ENCODE data around the gene GRAMD4. TPM values are rescaled to one million over a fixed set of nuclear protein-coding genes. Genes with fewer than 3 reads are reported as not detected.

GRAMD4 gene
- polyA plus RNA-seq, 4 donors = 30.5 to 64.9 (median 40.9) TPM

DNA sequence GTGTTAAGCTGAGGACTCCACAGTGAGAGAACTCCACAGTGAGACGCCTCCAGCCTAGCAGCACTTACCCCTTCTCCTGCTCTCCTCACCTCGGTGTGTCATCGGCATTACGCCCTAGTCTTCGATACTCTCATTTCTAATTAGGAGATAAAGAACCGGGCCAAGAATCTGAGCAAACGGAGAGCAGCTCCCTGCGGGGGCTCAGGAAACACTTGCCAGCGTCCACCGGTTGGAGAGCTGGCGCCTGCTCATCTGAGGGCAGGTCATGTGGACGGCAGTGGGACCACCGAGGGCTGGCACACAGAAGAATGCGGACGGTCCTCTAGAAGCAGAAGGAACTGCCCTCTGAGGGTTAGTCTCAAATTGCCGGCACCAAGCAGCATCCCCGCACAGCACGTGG, 104.9 kb downstream of the GRAMD4 start:
- 89 to 94% (median 90%) methylated on average over 18 of the region's 18 CpGs for WGBS, 3 donors
- no peak for DNase-seq
- H3K9me3 ChIP-seq (ENCODE audit: control insufficient read depth in 2 of 2, insufficient read depth in 1 of 2, low read depth in 1 of 2, low read length in 1 of 2) = no peaks in the 10 kb centered on the region
- peaks cover under 1 to 80% (median 6%) of the 10 kb centered on the region in 3 donors for H3K36me3 ChIP-seq (ENCODE audit: control insufficient read depth in 3 of 3, insufficient read depth in 2 of 3, low read depth in 1 of 3, low read length in 3 of 3)
- H3K27me3 ChIP-seq (ENCODE audit: control insufficient read depth in 3 of 3, insufficient read depth in 3 of 3, low read length in 3 of 3) = no peaks in the 10 kb centered on the region
- FAIRE-seq = no peak
- no peak overlapping the region for H3K27ac ChIP-seq (ENCODE audit: low read depth in 1 of 3, low read length in 2 of 3)
- H3K4me1 ChIP-seq (ENCODE audit: control insufficient read depth in 3 of 3, insufficient read depth in 2 of 3, low read depth in 1 of 3, low read length in 2 of 3) = peaks cover 7 to 10% (median 10%) of the 10 kb centered on the region in 3 donors
- no peak overlapping the region for H3K4me3 ChIP-seq (ENCODE audit: low read depth in 1 of 3, low read length in 3 of 3)

DNA sequence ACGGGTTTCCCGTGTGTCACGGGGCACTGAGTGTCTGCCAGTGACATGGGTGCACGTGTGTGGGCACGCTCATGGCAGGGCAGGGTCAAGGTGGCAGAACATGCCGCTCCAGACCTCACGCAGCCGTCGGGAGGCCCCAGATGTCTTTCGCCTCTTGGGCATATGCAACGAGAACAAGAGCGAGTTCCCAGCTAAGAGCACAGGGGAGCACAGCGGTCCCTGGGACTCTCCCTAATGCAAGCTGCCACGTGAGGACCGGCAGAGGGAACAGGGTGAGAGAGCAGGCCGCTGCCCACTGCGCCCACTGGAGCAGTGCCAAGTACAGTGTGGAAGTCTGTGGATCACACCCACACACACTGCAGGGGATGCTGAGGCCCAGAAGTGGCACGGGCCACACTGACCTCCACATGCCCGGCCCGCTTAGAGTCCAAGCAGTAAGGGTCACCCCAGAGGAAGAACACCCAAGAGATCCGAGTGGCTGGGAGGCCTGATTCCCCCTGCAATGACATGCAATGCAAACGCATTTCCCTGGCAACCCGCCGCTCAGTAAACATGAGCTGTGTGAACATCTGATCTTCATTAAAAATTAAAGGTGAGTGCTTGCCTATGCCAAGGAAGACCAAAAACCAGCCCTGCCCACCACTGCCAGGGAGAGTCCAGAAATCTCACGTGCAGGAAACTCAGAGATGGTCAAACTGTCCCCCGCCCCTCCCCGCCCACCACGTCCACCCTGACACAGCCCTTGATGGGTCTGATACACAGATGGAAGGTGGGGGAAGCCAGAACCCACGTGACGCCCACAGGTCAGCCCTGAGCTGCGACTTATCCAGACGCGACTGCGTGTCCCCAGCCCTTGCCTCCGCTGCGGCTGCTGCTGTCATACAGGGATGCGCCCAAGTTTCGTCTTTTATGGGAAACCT, 106.1 kb downstream of the GRAMD4 start:
- Histone ChIP-seq H3K27me3 (ENCODE audit: control insufficient read depth in 3 of 3, insufficient read depth in 3 of 3, low read length in 3 of 3) (no peaks in the 10 kb centered on the region), H3K4me1 (ENCODE audit: control insufficient read depth in 3 of 3, insufficient read depth in 2 of 3, low read depth in 1 of 3, low read length in 2 of 3) (peaks cover 12 to 19% (median 14%) of the 10 kb centered on the region in 3 donors), H3K9me3 (ENCODE audit: control insufficient read depth in 2 of 2, insufficient read depth in 1 of 2, low read depth in 1 of 2, low read length in 1 of 2) (no peaks in the 10 kb centered on the region), H3K36me3 (ENCODE audit: control insufficient read depth in 3 of 3, insufficient read depth in 2 of 3, low read depth in 1 of 3, low read length in 3 of 3) (peaks cover 0 to 81% (median 6%) of the 10 kb centered on the region in 3 donors), H3K27ac (ENCODE audit: low read depth in 1 of 3, low read length in 2 of 3) (no peak overlapping the region), H3K4me3 (ENCODE audit: low read depth in 1 of 3, low read length in 3 of 3) (no peak overlapping the region)
- FAIRE-seq = no peak
- 73 to 80% (median 75%) methylated on average over 38 of the region's 38 CpGs for WGBS, 3 donors
- no peak for DNase-seq

DNA sequence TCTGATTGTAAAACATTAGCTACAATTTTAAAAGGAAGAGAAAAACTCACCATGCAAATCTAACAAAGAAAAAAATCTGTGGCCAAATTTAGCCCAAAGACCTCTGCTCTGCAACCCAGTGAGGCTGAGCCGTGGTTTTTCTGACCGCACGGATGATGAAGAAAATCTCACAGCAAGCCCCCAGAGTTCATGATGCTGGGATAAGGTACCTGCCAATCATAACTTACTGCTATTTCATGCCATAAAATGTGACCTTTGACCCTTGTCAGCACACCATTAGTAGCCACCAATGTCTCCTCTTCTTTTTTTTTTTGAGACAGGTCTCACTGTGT, 106.8 kb downstream of the GRAMD4 start:
- 83% methylated on average over 3 of the region's 3 CpGs for WGBS, 3 donors
- H3K4me1 ChIP-seq (ENCODE audit: control insufficient read depth in 3 of 3, insufficient read depth in 2 of 3, low read depth in 1 of 3, low read length in 2 of 3) = peaks cover 14 to 26% (median 14%) of the 10 kb centered on the region in 3 donors
- no peak overlapping the region for H3K27ac ChIP-seq (ENCODE audit: low read depth in 1 of 3, low read length in 2 of 3)
- H3K27me3 ChIP-seq (ENCODE audit: control insufficient read depth in 3 of 3, insufficient read depth in 3 of 3, low read length in 3 of 3) = no peaks in the 10 kb centered on the region
- FAIRE-seq (no peak), DNase-seq (no peak)
- no peaks in the 10 kb centered on the region for H3K9me3 ChIP-seq (ENCODE audit: control insufficient read depth in 2 of 2, insufficient read depth in 1 of 2, low read depth in 1 of 2, low read length in 1 of 2)
- H3K4me3 ChIP-seq (ENCODE audit: low read depth in 1 of 3, low read length in 3 of 3) = no peak overlapping the region
- H3K36me3 ChIP-seq (ENCODE audit: control insufficient read depth in 3 of 3, insufficient read depth in 2 of 3, low read depth in 1 of 3, low read length in 3 of 3) = peaks cover 0 to 82% (median 6%) of the 10 kb centered on the region in 3 donors

DNA sequence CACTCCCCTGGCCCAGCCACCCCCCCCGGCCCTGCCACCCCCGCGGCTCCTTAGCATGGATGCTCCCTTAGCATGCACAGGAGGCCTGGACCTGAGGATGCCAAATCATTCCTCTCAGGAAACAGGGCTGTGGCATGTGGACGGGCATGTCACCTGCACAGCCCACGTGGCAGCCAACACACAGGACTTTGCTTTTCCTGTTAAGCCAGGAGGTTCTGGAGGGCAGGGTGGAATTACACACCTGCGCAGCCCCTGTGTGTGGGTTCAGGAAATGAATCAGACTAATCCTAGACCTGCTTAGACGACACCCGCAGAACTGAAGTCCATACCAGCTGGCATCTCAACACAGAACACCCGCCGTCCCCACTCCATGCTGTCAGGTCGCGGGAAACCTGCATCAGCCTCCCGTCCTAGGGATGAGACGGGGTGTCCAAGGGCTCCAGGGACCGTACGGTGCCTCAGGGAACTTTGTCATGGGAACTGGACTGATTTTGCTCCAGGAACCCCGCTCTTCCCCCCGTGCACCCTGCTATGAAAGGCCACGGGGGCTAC, 107.7 kb downstream of the GRAMD4 start:
- peaks cover 14 to 32% (median 14%) of the 10 kb centered on the region in 3 donors for H3K4me1 ChIP-seq (ENCODE audit: control insufficient read depth in 3 of 3, insufficient read depth in 2 of 3, low read depth in 1 of 3, low read length in 2 of 3)
- peaks cover 0 to 80% (median 4%) of the 10 kb centered on the region in 3 donors for H3K36me3 ChIP-seq (ENCODE audit: control insufficient read depth in 3 of 3, insufficient read depth in 2 of 3, low read depth in 1 of 3, low read length in 3 of 3)
- no peak for FAIRE-seq
- no peaks in the 10 kb centered on the region for H3K27me3 ChIP-seq (ENCODE audit: control insufficient read depth in 3 of 3, insufficient read depth in 3 of 3, low read length in 3 of 3)
- 32 to 68% (median 39%) methylated on average over 19 of the region's 19 CpGs for WGBS, 3 donors
- H3K27ac ChIP-seq (ENCODE audit: low read depth in 1 of 3, low read length in 2 of 3) = peak overlapping the region in 2 of 3 donors; percentile 55 to 73
- no peak overlapping the region for H3K4me3 ChIP-seq (ENCODE audit: low read depth in 1 of 3, low read length in 3 of 3)
- H3K9me3 ChIP-seq (ENCODE audit: control insufficient read depth in 2 of 2, insufficient read depth in 1 of 2, low read depth in 1 of 2, low read length in 1 of 2) = no peaks in the 10 kb centered on the region
- DNase-seq = peak in 1 of 2 donors; percentile 86

DNA sequence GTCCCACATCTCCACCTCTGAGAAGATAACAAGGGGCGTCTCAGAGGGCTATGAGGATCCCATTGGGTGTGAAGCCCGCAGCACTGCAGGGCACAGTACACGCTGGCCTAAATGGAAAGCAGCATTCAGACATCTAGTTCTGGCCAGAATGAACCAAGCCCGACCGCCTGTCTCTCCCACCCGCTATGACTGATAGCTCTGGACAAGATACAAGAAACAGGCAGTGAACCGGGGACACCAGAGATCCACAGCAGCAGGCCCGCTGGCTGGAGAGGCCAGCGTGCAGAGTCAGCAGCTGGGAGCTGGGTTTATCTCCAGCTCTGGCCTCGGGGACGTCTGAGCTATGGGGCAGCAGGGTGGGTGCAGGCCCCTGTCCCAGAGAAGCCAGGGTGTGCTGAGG, 108.3 kb downstream of the GRAMD4 start:
- Histone ChIP-seq H3K4me3 (ENCODE audit: low read depth in 1 of 3, low read length in 3 of 3) (no peak overlapping the region), H3K4me1 (ENCODE audit: control insufficient read depth in 3 of 3, insufficient read depth in 2 of 3, low read depth in 1 of 3, low read length in 2 of 3) (peaks cover 14 to 32% (median 14%) of the 10 kb centered on the region in 3 donors), H3K36me3 (ENCODE audit: control insufficient read depth in 3 of 3, insufficient read depth in 2 of 3, low read depth in 1 of 3, low read length in 3 of 3) (peaks cover 0 to 79% (median 3%) of the 10 kb centered on the region in 3 donors), H3K9me3 (ENCODE audit: control insufficient read depth in 2 of 2, insufficient read depth in 1 of 2, low read depth in 1 of 2, low read length in 1 of 2) (no peaks in the 10 kb centered on the region), H3K27me3 (ENCODE audit: control insufficient read depth in 3 of 3, insufficient read depth in 3 of 3, low read length in 3 of 3) (no peaks in the 10 kb centered on the region), H3K27ac (ENCODE audit: low read depth in 1 of 3, low read length in 2 of 3) (peak overlapping the region in 2 of 3 donors; percentile 55 to 73)
- WGBS, 3 donors = 50 to 70% (median 59%) methylated on average over 11 of the region's 11 CpGs
- FAIRE-seq = no peak
- no peak for DNase-seq

Other genes starting within 250 kb of the GRAMD4 start
- 1 to 10 TPM in 2 of 4 donors, under 1 TPM in 1, not detected in 1; 0.27 to 3.0 (median 1.9) TPM for gene CELSR1, start 82.8 kb upstream of the GRAMD4 start, polyA plus RNA-seq
- gene CERK, start 117.9 kb downstream of the GRAMD4 start, polyA plus RNA-seq = 10 to 100 TPM; 43.7 to 84.7 (median 59.7) TPM
- 10 to 100 TPM; 17.7 to 26.4 (median 21.0) TPM for gene TBC1D22A, start 142.3 kb downstream of the GRAMD4 start, polyA plus RNA-seq

All from small intestine (tissue), 7 donors.